Measurements from ENCODE around the gene IL37. TPM values are rescaled to one million over a fixed set of nuclear protein-coding genes. Genes with fewer than 3 reads are reported as not detected.

IL37 gene
- total RNA-seq, 1 experiment from 2014 or later, result not detected

- no peak overlapping the region for H3T11ph ChIP-seq (ENCODE audit: low read length)
- no peaks in the 10 kb centered on the region for H3K36me3 Mint-ChIP-seq (ENCODE audit: insufficient read depth in 1 of 3, low read depth in 3 of 3)
- H3K18ac ChIP-seq (ENCODE audit: insufficient read length, low read depth, low read length), result no peak overlapping the region
- no peak overlapping the region for H2BK5ac ChIP-seq (ENCODE audit: insufficient read length, low read length)
- no peaks in the 10 kb centered on the region for H3K79me2 ChIP-seq (ENCODE audit: insufficient read depth, low read length)
- no peaks in the 10 kb centered on the region for H3K4me1 ChIP-seq (ENCODE audit: insufficient read depth, low read length)
- H3K23me2 ChIP-seq (ENCODE audit: insufficient read length, low read depth, low read length, poor library complexity, severe bottlenecking), result no peaks in the 10 kb centered on the region
- H4K91ac ChIP-seq (ENCODE audit: insufficient read length, low read depth, low read length), result no peak overlapping the region
- H2BK120ac ChIP-seq (ENCODE audit: low read depth, low read length, poor library complexity, severe bottlenecking), result no peak overlapping the region
- no peak overlapping the region for H3K9ac ChIP-seq (ENCODE audit: extremely low read depth, insufficient read length, low read length)
- peaks cover 0 to 4% of the 10 kb centered on the region in 2 experiments; a peak in 2 of 4 replicates for H3K4me1 Mint-ChIP-seq
- no peak overlapping the region for H3K56ac ChIP-seq (ENCODE audit: insufficient read length, low read depth, low read length)
- TF ChIP-seq CTCF (conservative IDR thresholded peaks at IDR 0.05), result no peak
- no peak overlapping the region for H3K27ac ChIP-seq (ENCODE audit: insufficient read length, low read depth, low read length)
- no peak for DNase-seq
- H2BK15ac ChIP-seq (ENCODE audit: low read depth, low read length), result no peak overlapping the region
- peaks cover 4% of the 10 kb centered on the region for H3K27me3 Mint-ChIP-seq (ENCODE audit: low read depth)
- H3K9me3 ChIP-seq (ENCODE audit: control insufficient read depth, low read depth, low read length), result no peaks in the 10 kb centered on the region
- no peak overlapping the region for H3K4ac ChIP-seq (ENCODE audit: low read depth, low read length)
- no peak overlapping the region for H3K23ac ChIP-seq (ENCODE audit: insufficient read length, low read depth, low read length)
- no peak overlapping the region for H2AFZ ChIP-seq (ENCODE audit: low read length)
- no peak overlapping the region for H3K14ac ChIP-seq (ENCODE audit: insufficient read depth, low read length)
- no peak overlapping the region for H2AK5ac ChIP-seq (ENCODE audit: insufficient read length, low read length)
- H3K4me2 ChIP-seq (ENCODE audit: insufficient read depth, insufficient read length, low read length), result no peak overlapping the region
- no peaks in the 10 kb centered on the region for H3K27me3 ChIP-seq (ENCODE audit: insufficient read depth, low read length)
- no peaks in the 10 kb centered on the region for H3K79me1 ChIP-seq (ENCODE audit: insufficient read depth, low read depth, low read length, poor library complexity, severe bottlenecking)
- no peak overlapping the region for H2BK20ac ChIP-seq (ENCODE audit: low read depth, low read length, poor library complexity, severe bottlenecking)
- H4K5ac ChIP-seq (ENCODE audit: insufficient read length, low read depth, low read length), result no peak overlapping the region
- no peak overlapping the region for H3K27ac Mint-ChIP-seq
- H3K4me3 Mint-ChIP-seq, result no peak overlapping the region
- peaks cover 2% of the 10 kb centered on the region for H4K20me1 ChIP-seq (ENCODE audit: control insufficient read depth, insufficient read depth, insufficient read length)
- no CpG with 5 or more reads among the region's 5 CpGs for WGBS (ENCODE audit: extremely low coverage, insufficient read length, low lambda C conversion rate)
- H4K8ac ChIP-seq (replicated peaks; ENCODE audit: insufficient read length, low read depth, low read length), result no peak overlapping the region
- H3K9me3 Mint-ChIP-seq, result peaks cover 7 to 12% of the 10 kb centered on the region in 2 experiments; a peak in 3 of 5 replicates
- H2BK12ac ChIP-seq (ENCODE audit: insufficient read length, low read depth, low read length), result no peak overlapping the region
These were observed 13.0 kb downstream of the IL37 start for GRCh38 chr2:112923967-112924338.

All from H9 (cell line).